NT2/D1 (cell line): Measurements from ENCODE around the gene MEGF6.

Experiments
- DNase-seq: peaks from one replicate; pipeline ENCODE4 v3.0.0-alpha.2; 2011; ENCODE audit warnings: low read depth, low spot score
- H3K27me3 ChIP-seq: 2 replicates; pipeline ENCODE4 v1.6.0; 2011; ENCODE audit warnings: mild to moderate bottlenecking; ENCODE audit not compliant: insufficient read length, insufficient read depth
- H3K36me3 ChIP-seq: 2 replicates; pipeline ENCODE4 v1.6.1; 2011; ENCODE audit warnings: mild to moderate bottlenecking, low read length, mixed read lengths; ENCODE audit not compliant: insufficient read depth, insufficient read length
- H3K4me1 ChIP-seq: 2 replicates; pipeline ENCODE4 v1.5.1; 2011; ENCODE audit not compliant: insufficient read depth, insufficient read length
- H3K4me3 ChIP-seq: 2 replicates; pipeline ENCODE4 v1.5.1; 2011; ENCODE audit warnings: low read depth; ENCODE audit not compliant: insufficient read length
- H3K9ac ChIP-seq: 2 replicates; pipeline ENCODE4 v1.6.0; 2011; ENCODE audit warnings: low read depth; ENCODE audit not compliant: insufficient read length
- H3K9me3 ChIP-seq: 2 replicates; pipeline ENCODE4 v1.5.1; 2011; ENCODE audit warnings: mild to moderate bottlenecking, low read length; ENCODE audit not compliant: insufficient read depth
- SUZ12 ChIP-seq: IDR thresholded peaks from 2 replicates; pipeline ENCODE4 v1.6.1; 2011; ENCODE audit not compliant: insufficient read length, insufficient read depth; ENCODE audit errors: extremely low read depth
- YY1 ChIP-seq: IDR thresholded peaks from 2 replicates; pipeline ENCODE4 v1.6.1; 2011; ENCODE audit not compliant: insufficient read length, insufficient read depth
- ZNF274 ChIP-seq: IDR thresholded peaks from 2 replicates; pipeline ENCODE4 v1.6.1; 2011; ENCODE audit warnings: mild to moderate bottlenecking, low read depth, low read length

Gene MEGF6

GRCh38 chr1:3630161-3630611 lies 18.9 kb upstream of the MEGF6 start:
- H3K9me3 ChIP-seq, result no peaks in the 10 kb centered on the region
- peaks cover 22% of the 10 kb centered on the region for H3K4me1 ChIP-seq
- H3K9ac ChIP-seq, result no peak overlapping the region
- no peak for DNase-seq
- peaks cover 66% of the 10 kb centered on the region for H3K36me3 ChIP-seq
- TF ChIP-seq ZNF274 (no peak), YY1 (no peak), SUZ12 (no peak)
- no peak overlapping the region for H3K4me3 ChIP-seq
- H3K27me3 ChIP-seq, result no peaks in the 10 kb centered on the region

- Histone ChIP-seq H3K36me3 (peaks cover 61% of the 10 kb centered on the region), H3K27me3 (no peaks in the 10 kb centered on the region), H3K9me3 (no peaks in the 10 kb centered on the region), H3K4me3 (no peak overlapping the region), H3K9ac (no peak overlapping the region), H3K4me1 (peaks cover 22% of the 10 kb centered on the region)
- DNase-seq, result no peak
- TF ChIP-seq YY1 (no peak), ZNF274 (no peak), SUZ12 (no peak)
These were observed 18.4 kb upstream of the MEGF6 start for GRCh38 chr1:3629561-3630160.

DNA sequence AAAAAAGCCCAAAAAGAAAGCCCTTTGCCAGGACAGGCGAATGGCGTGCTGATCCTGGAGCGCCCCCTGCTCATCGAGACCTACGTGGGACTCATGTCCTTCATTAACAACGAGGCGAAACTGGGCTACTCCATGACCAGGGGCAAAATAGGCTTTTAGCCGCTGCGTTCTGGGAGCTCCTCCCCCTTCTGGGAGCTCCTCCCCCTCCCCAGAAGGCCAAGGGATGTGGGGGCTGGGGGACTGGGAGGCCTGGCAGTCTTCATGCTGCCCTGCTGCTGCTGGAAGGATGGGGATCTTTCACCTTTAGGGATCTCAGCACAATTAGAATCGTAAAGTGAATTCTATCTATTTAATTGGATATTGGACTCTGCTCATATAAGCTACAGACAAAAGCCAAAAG lies 17.1 kb upstream of the MEGF6 start:
- Histone ChIP-seq H3K36me3 (peaks cover 49% of the 10 kb centered on the region), H3K4me1 (peaks cover 20% of the 10 kb centered on the region), H3K9ac (no peak overlapping the region), H3K4me3 (no peak overlapping the region), H3K27me3 (peaks cover 9% of the 10 kb centered on the region), H3K9me3 (no peaks in the 10 kb centered on the region)
- no peak for DNase-seq
- TF ChIP-seq YY1 (no peak), ZNF274 (no peak), SUZ12 (no peak)

DNA sequence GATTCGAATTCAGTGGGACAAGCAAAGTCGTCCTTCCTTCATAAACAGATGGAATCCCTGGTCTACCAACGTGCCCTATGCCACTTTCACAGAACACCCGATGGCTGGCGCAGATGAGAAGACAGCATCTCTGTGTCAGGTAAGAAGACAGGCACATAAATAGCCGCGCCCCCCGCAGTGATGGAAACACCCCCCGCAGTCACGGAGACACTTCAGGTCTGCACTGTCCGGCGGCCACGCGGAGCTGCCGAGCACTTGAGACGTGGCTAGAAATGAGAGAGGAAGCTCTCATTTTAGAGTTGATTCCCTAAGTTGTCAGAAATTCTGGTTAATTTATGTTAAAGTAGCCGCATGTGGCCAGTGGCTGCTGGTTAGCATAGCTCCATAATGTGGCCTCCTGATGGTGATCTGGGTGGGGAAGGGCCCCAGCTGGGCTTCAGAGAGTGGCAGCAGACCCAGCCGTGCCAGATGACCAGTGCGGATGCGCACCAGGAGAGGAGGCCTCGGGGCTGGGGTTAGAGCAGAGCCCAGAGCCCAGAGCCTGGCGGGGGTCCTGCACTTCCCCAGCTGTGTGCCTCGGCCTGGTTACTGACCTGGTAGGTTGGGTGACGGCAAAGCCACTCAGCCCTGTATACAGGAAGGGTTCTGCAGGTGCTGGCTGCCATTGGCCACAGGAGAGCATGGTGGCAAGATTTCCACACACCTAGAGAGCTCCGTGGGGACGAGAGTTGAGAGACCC lies 16.4 kb upstream of the MEGF6 start:
- Histone ChIP-seq H3K4me1 (peaks cover 14% of the 10 kb centered on the region), H3K27me3 (peaks cover 16% of the 10 kb centered on the region), H3K9me3 (no peaks in the 10 kb centered on the region), H3K9ac (no peak overlapping the region), H3K36me3 (peaks cover 45% of the 10 kb centered on the region), H3K4me3 (no peak overlapping the region)
- DNase-seq, result no peak
- TF ChIP-seq SUZ12 (no peak), YY1 (no peak), ZNF274 (no peak)

DNA sequence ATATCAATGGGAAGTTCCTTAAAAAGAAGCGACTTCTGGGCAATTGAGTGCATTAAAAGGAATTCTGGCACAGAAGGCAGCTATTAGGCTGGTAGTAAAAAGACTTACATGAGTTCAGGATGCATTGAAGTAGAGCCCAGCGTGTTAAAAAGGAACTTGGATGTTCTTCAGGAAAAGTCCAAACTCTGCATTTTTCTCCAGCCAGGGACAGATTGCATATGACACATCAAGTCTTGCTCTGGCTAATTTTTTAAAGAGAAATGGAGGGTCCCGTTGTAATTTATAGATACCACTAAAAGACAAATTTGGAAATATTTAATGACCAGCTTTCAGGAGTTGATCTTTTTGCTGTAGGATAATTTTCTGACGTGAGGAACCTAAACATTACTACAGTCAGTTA lies 14.7 kb upstream of the MEGF6 start:
- peaks cover 41% of the 10 kb centered on the region for H3K36me3 ChIP-seq
- no peaks in the 10 kb centered on the region for H3K9me3 ChIP-seq
- H3K9ac ChIP-seq, result no peak overlapping the region
- H3K4me1 ChIP-seq, result peaks cover 3% of the 10 kb centered on the region
- H3K4me3 ChIP-seq, result no peak overlapping the region
- no peak for TF ChIP-seq SUZ12
- no peak for TF ChIP-seq YY1
- TF ChIP-seq ZNF274, result no peak
- DNase-seq, result no peak
- H3K27me3 ChIP-seq, result peaks cover 16% of the 10 kb centered on the region

DNA sequence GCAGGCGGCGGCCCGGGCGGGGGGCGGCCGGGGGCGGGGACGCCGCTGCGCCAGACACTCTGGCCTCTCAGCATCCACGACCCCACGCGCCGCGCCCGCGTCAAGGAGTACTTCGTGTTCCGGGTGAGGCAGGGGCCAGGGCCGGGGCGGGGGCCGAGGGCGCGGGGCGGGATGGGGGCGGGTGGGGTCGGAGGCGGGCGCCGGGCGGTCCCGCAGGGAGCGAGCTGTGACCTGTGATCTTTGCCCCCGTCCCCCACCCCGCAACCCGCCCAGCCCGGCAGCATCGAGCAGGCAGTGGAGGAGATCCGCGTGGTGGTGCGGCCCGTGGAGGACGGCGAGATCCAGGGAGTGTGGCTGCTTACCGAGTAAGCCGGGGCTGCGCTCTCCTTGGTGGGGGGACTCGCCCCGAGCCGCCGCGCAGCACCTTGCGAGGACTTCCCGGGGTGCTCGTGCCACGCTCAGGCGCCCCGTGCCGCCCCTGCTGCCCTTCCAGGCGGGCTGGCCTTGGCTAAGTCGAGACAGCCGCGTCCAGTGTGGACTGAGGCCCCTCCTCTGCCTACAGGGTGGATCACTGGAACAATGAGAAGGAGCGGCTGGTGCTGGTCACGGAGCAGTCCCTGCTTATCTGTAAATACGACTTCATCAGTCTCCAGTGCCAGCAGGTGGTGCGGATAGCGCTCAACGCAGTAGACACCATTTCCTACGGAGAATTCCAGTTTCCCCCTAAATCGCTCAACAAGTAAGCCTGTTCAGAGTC lies 14.0 kb upstream of the MEGF6 start:
- H3K9ac ChIP-seq, result peak overlapping the region; percentile 83
- DNase-seq, result no peak
- no peaks in the 10 kb centered on the region for H3K4me1 ChIP-seq
- H3K4me3 ChIP-seq, result peak overlapping the region; percentile 64
- no peaks in the 10 kb centered on the region for H3K9me3 ChIP-seq
- H3K27me3 ChIP-seq, result peaks cover 22% of the 10 kb centered on the region
- no peak for TF ChIP-seq ZNF274
- TF ChIP-seq SUZ12, result no peak
- TF ChIP-seq YY1, result no peak
- H3K36me3 ChIP-seq, result peaks cover 35% of the 10 kb centered on the region
